NCI-H1694 (cell line): ENCODE results near the gene SCTR.

Experiments used
- DNase-seq: peaks from one replicate; lab custom pipeline; 2025; lab: John Stamatoyannopoulos, UW

The SCTR gene

GRCh38 chr2:119523383-119523951, 816 bp downstream of the SCTR start:
- DNase-seq: no peak

DNA sequence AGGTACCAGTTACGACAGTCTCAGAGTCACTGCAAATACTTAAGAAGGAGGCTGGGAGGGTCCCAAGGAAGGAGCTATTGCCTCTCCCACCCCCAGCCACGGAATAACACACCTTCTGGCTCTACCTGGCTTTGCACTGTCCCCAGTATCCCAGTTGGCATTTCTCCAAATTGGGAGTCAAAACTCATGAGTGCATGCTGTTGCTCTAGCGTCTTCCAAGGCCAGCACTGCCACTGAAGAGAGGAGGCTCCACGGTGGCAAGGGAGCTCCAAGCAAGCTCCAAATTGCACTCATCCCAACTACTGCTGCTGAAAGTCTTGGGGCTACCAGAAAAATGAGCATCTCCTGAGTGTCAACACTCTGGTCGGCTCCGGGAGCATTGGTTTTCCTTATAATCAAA, 1.6 kb downstream of the SCTR start:
- DNase-seq: no peak

DNA sequence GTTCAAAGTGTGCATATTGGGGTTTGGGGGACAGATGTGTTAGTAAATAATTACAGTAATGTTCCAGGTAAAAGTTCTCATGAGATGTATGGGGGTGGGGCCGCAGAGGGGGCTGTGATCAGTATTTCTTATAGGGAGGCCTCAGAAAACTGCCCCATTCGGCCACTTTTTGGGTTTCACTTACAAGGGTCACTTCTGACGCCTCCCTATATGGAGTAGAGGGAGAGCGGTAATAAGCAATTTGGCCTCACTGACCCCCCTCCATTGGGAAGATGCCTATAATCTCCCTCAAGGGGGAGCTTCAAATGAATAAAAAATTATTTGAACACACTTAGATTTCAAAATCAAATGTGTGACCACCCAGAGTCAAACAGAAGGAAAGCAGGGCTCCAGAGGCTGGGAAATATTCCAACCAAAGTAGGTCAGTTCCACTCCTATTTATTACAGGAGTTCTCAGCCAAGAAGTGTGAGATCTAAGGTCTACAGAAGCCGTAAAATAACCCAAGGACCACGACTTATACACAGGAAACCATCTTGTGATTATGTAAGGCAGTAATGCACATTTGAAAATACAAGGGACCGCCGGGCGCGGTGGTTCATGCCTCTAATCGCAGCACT, 2.7 kb downstream of the SCTR start:
- DNase-seq: no peak

DNA sequence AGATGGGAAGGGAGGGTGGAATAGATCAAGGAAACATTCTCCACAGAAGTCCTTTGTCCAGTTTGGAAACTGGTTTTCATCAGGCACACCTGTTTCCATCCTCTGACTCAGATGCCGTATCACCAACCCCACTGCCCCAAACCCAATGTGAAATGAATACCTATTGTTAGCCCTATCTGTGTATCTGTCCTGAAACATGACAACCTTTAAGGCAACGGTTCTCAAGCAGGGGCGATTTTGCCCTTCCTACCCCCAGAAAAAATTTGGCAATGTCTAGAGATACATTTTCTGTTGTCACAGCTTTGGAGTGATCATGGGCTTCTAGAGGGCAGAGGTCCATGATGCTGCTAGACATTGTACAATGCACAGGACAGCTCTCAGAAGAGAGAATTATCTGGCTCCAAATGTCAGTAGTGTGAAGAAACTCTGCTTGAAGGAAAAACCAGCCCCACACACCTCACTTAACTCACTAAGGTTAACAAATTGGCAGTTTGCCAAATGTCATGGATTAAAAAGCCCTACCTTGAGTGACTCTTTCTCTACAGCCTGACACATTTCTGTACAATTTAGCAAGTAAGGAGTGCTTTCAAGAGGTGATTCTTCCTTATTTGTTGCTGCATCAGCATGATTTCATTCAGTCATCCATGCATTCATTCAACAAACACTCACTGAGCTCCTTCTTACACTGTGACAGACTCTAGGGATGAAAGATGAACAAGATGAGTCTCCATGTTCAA, 3.4 kb downstream of the SCTR start:
- DNase-seq: no peak

GRCh38 chr2:119519057-119519408, 5.2 kb downstream of the SCTR start:
- no peak for DNase-seq

DNA sequence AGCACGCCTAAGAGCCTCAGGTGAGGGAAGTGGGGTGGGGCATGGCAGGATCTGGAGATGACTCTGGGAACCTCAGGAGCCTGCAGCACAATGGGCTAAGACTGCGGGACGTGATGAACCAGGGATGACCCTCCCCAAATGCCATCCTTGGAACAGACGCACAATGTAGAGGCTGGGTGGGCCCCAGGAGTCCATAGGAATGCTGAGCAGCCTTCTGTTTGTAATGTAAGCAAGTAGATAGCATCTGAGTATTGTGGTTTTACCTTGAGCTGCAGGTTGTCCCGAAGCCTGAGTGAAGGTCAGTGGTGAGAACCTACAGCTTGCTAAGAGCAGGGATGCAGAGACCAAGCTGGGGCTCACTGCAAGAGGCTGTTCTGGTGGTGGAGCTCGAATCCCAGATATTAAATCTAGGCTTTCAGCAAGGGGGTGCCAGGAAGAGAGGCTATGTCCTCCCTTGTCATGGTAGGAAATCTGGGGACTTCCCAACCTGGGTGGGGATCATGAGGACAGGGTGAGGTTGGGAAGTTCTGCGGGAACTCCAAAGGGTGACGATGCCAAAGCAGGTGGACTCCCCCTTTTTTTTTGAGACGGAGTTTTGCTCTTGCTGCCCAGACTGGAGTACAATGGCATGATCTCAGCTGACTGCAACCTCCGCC, 5.8 kb downstream of the SCTR start:
- DNase-seq: no peak

GRCh38 chr2:119517433-119517832, 6.8 kb downstream of the SCTR start:
- peak; percentile 59 for DNase-seq

DNA sequence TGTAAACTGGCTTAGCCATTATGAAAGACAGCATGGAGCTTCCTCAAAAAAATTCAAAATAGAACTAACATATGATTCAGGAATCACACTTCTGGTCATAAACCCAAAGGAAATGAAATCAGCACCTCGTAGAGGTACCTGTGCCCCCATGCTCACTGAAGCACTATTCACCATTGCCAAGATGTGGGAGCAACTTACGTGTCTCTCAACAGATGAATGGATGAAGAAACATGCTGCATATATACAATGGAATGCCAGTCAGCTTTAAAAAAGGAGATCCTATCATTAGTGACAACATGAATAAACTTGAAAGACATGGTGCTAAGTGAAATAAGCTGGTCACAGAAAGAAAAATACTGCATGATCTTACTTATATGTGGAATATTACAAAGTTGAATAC, 8.2 kb downstream of the SCTR start:
- no peak for DNase-seq

- DNase-seq: no peak
Observed at GRCh38 chr2:119513832-119514231, 10.5 kb downstream of the SCTR start.

DNA sequence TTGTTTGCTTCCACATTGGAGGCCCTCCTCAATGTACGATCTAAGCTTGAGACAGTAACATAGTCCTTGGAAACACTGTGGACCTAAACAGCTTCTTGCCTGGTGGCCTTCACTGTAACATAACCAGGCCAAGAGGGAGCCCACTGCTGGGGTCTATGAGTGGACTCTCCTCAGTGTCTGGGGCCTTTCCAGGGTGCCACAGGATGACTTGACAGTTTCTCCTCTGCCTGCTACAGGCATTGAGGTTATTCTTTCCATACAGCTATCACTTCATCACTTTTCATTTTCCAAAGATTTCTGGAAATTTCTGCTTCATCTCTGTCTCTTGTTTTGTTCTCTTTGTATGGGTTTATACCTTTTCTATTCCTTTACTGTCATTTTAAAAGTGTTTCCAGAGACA, 11.3 kb downstream of the SCTR start:
- DNase-seq: no peak

- DNase-seq: no peak
Observed at GRCh38 chr2:119511989-119512388, 12.3 kb downstream of the SCTR start.

GRCh38 chr2:119508756-119509155, 15.5 kb downstream of the SCTR start:
- no peak for DNase-seq

DNA sequence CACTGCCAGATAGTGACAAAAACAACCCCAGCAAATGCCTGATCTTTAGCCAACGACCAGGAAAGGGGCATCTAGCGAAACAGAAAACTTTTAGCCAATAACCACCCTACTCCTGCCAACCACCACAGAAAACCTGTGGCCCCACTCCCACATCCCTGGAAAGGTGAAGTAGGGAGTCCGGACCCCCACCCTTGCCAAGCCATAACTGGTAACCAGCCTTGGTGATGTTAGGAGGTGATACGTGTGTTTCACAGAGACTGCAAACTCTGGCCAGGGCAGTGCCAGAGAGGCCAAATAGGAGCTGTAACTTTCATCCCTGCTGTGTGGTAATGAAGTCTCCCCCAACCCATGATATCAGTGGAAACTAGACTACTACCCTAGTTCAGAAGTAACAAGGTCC, 27.6 kb downstream of the SCTR start:
- DNase-seq: no peak

- no peak for DNase-seq
Observed at GRCh38 chr2:119495948-119496347, 28.3 kb downstream of the SCTR start.

- DNase-seq: no peak
Observed at GRCh38 chr2:119494163-119494790, 30.0 kb downstream of the SCTR start.

DNA sequence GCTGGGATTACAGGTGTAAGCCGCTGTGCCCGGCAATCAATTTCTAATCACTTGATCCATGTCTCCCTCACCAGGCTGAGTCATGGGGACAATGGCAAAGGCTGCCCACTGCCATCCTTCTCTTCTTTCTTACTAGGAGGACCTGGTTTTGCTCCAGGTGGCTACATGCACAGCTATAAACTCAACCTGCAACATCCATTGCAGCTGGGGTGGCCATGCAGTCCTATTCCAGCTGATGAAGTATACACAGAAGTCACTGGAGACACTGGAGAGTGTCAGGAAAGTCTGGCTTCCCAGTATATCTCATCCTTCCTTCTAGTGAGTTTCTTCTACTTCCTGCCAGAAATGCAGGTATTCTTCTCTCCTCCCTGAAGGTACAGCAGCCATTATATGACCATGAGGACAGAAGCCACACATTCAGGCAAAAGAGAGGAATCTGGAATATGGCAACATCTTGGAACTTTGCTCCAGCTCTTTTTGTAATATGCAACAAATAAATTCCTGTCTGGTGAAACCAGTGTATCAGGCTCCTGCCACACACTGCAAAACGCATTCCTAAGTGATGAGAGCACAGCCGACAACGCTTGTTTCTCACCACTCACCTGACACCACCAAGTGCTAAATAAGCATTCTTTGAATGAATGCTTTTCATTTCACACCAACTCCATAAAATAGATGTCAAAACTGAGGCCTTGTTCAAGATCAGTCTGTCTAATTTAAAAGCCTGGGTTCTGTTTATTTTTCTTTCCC, 32.3 kb downstream of the SCTR start:
- no peak for DNase-seq

DNA sequence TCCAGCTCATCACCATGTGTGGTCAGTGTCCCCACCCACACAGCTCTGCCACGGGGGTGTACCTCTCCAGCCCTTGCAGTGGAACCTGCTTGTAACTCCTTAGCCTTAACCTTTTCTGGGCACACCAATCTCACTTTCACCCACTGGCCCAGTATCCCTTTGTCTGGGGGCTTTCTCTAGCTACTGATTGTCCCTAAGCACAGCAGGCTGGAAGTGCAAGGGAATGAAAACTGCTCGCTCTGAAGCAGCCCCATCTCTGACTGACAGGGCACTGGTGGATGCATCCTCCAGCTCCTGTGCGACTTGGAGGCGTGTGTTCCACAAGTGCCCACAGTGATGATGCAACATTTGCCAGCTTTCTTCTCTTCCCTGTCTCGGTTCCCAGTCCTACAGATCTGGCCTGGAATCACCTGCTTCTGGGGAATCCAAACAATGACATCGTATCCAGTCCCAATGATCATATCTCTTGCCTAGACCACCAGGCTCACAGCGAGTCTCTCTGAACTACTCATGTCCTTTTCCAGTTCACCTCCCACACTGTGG, 33.6 kb downstream of the SCTR start:
- no peak for DNase-seq

DNA sequence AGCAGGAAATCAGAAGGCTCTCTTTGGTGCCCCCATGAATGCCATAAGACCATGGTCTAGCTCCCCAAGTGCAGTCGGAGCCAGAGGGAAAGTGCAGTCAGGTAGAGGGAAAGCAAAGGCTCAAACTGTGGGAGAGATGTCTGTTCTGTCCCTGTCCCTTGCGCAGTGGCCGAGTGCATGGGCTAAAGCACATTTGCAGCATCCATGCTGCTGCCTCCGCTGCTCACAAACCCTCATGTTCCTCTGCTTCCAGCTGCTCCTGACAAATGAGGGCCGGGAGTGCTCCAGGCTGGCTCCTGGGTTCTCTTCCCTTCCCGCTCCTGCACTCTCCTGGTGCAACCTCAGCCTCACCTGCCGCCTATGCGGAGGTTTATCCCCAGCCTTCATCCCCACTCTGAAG, 34.2 kb downstream of the SCTR start:
- no peak for DNase-seq

- DNase-seq: no peak
Observed at GRCh38 chr2:119489232-119489952, 34.9 kb downstream of the SCTR start.

DNA sequence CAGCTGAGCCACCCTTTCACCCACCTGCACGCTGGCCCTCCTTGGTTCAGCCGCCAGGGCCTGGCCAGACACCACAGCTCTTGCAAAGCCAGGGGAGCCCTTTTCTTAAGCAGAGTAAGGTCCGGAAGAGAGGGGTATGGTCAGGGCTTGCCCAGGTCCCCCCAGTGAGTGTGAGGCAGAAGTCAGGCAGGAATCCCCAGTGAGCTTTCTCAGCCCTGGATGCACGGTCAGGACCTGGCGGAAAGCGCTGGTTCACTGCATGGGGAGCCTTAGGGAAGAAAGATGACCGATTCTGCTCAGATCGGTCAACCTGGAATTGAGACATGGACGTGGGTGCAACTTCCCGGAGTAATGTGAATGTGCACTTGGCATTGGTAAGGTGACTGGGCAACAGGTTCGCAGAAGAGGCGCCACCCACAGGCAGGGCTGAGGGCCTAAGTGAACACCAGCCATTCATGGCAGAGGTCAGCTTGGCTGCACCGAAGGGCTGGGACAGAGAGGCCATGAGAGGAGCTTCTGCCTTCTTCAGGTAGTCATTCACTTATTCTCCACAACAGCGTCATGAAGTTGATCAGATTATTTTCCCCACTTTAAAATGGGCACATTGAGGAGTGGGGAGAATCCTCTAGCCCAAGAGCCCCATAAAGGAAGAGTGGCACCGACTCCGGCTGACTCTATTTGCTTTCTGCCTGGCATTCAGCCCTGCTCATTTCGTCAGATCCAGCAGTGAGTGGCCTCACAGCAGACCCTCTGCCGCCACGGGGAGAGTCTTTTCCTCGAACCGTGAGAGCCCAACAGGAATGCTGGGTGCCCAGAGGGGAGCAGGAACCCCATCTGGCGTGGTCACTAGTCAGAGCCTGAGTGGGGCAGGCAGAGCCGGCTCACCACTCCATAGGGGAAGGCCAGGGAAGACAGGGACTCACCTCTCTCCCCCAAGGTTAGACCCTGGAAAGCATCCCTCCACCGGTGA, 35.8 kb downstream of the SCTR start:
- DNase-seq: no peak
